ENCODE results near the gene SLC25A21.
A peak's percentile ranks its signal among the peaks of the same experiment; 100 is the strongest.

SLC25A21 gene

GRCh38 chr14:37140176-37140575 lies 32.2 kb downstream of the SLC25A21 start:
- no peak for DNase-seq

- no peak for DNase-seq
Observed at GRCh38 chr14:37139710-37140109, 32.7 kb downstream of the SLC25A21 start.

- no peak for DNase-seq
Observed at GRCh38 chr14:37138898-37139297, 33.5 kb downstream of the SLC25A21 start.

- DNase-seq, result peak; percentile 21
Observed at GRCh38 chr14:37133284-37133913, 39.0 kb downstream of the SLC25A21 start.

- no peak for DNase-seq
Observed at GRCh38 chr14:37131205-37131604, 41.2 kb downstream of the SLC25A21 start.

GRCh38 chr14:37129047-37129446 lies 43.4 kb downstream of the SLC25A21 start:
- no peak for DNase-seq

- DNase-seq, result no peak
Observed at GRCh38 chr14:37124614-37125013, 47.8 kb downstream of the SLC25A21 start.

- DNase-seq, result no peak
Observed at GRCh38 chr14:37122919-37123639, 49.3 kb downstream of the SLC25A21 start.

GRCh38 chr14:37122288-37122687 lies 50.1 kb downstream of the SLC25A21 start:
- DNase-seq, result no peak

GRCh38 chr14:37118673-37119366 lies 53.6 kb downstream of the SLC25A21 start:
- DNase-seq, result no peak

GRCh38 chr14:37116933-37117849 lies 55.2 kb downstream of the SLC25A21 start:
- DNase-seq, result no peak

GRCh38 chr14:37115406-37115805 lies 57.0 kb downstream of the SLC25A21 start:
- no peak for DNase-seq

- DNase-seq, result no peak
Observed at GRCh38 chr14:37114559-37114958, 57.8 kb downstream of the SLC25A21 start.

- no peak for DNase-seq
Observed at GRCh38 chr14:37114002-37114401, 58.4 kb downstream of the SLC25A21 start.

GRCh38 chr14:37098132-37098531 lies 74.3 kb downstream of the SLC25A21 start:
- no peak for DNase-seq

GRCh38 chr14:37094502-37094901 lies 77.9 kb downstream of the SLC25A21 start:
- DNase-seq, result no peak

GRCh38 chr14:37093364-37093763 lies 79.0 kb downstream of the SLC25A21 start:
- no peak for DNase-seq

- no peak for DNase-seq
Observed at GRCh38 chr14:37091651-37092050, 80.8 kb downstream of the SLC25A21 start.

- DNase-seq, result no peak
Observed at GRCh38 chr14:37090026-37090425, 82.4 kb downstream of the SLC25A21 start.

- no peak for DNase-seq
Observed at GRCh38 chr14:37089410-37089809, 83.0 kb downstream of the SLC25A21 start.

GRCh38 chr14:37088356-37089215 lies 83.8 kb downstream of the SLC25A21 start:
- no peak for DNase-seq

- no peak for DNase-seq
Observed at GRCh38 chr14:37087520-37087919, 84.9 kb downstream of the SLC25A21 start.
